ENCODE results near the gene HERPUD2. TPM values are rescaled to one million over a fixed set of nuclear protein-coding genes. Genes with fewer than 3 reads are reported as not detected.
"Not testable (repeated sequence)": the region's sequence is repeated elsewhere in the genome, so short reads cannot be mapped to it uniquely, and the experiment has no call there.

Gene HERPUD2
- total and polyA plus RNA-seq, 2 experiments from 2014 or later = 15.2 to 22.7 TPM

DNA sequence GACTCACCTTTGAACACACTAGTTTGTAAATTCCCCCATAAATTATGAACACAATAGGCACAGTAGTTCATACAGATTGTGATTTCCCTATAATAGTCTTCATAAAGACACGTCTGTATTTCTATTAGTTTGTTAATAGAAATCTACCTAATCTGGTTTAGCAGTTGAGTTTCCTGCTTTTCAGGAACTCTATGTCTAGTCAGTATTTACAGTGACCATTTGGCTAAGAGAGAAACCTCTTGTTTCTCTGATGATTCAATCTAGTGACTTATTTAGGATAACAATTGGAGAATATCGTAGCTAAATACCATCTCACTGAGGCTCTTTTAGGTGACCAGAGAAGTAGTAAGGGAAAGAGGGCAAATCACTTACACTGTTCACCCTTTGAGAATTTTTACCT, 5.9 kb upstream of the HERPUD2 start:
- Histone ChIP-seq H3K4me1 (ENCODE audit: insufficient read depth) (peaks cover 30% of the 10 kb centered on the region), H2AFZ (no peak overlapping the region), H3K9me3 (ENCODE audit: low read depth) (no peaks in the 10 kb centered on the region), H3F3A (ENCODE audit: insufficient read depth) (peaks cover 28% of the 10 kb centered on the region; the same call in 1 of the 2 replicates), H3K79me2 (ENCODE audit: insufficient read depth) (peaks cover 4% of the 10 kb centered on the region), H4K20me1 (ENCODE audit: insufficient read depth) (no peaks in the 10 kb centered on the region), H3K27ac (no peak overlapping the region), H3K4me2 (ENCODE audit: unreplicated experiment) (no peak overlapping the region), H3K9ac (no peak overlapping the region), H3K4me3 (no peak overlapping the region), H3K27me3 (replicated peaks; ENCODE audit: insufficient read depth) (no peaks in the 10 kb centered on the region), H3K9me2 (ENCODE audit: insufficient read depth) (no peaks in the 10 kb centered on the region), H3K36me3 (ENCODE audit: low read depth) (no peaks in the 10 kb centered on the region)
- in situ Hi-C loops (cut with MboI) = loop anchor here (25.0 kb wide), 1 partner anchor 611 kb away; no protein-coding TSS in a partner anchor
- no peak for TF ChIP-seq EZH2phosphoT487 (IDR thresholded peaks at IDR 0.05; ENCODE audit: insufficient read depth, low read depth)
- no peak for TF ChIP-seq EZH2 (IDR thresholded peaks at IDR 0.05; ENCODE audit: insufficient read depth, poor library complexity, severe bottlenecking)
- 83 to 86% methylated on average over 2 of the region's 2 CpGs for WGBS, 2 experiments (ENCODE audit: low coverage in 1 of 2, low lambda C conversion rate in 2 of 2, missing lambda C conversion rate in 2 of 2)
- no peak for DNase-seq

DNA sequence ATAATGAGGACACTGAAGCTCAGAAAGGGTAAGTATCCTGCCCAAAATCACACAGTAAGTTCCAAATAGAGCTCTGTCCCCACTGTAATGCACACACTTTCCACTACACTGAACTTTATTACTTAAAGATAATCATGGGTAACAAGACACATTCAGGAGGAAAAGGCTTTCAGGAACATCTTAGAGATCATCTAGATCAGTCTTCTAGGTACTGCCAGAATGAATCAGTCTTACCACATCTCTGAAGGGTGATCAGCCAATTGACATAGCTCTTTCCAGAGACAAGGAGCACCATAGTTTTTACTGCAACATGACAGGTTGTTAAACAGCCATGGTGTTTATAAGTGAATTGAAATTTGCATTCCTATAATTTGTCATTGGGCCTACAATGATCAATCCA, 5.4 kb upstream of the HERPUD2 start:
- Histone ChIP-seq H3F3A (ENCODE audit: insufficient read depth) (peaks cover 23% of the 10 kb centered on the region; the same call in 1 of the 2 replicates), H3K9me2 (ENCODE audit: insufficient read depth) (no peaks in the 10 kb centered on the region), H2AFZ (no peak overlapping the region), H3K4me2 (ENCODE audit: unreplicated experiment) (no peak overlapping the region), H3K9ac (no peak overlapping the region), H3K27ac (no peak overlapping the region), H3K9me3 (ENCODE audit: low read depth) (no peaks in the 10 kb centered on the region), H3K4me1 (ENCODE audit: insufficient read depth) (peaks cover 27% of the 10 kb centered on the region), H3K27me3 (replicated peaks; ENCODE audit: insufficient read depth) (no peaks in the 10 kb centered on the region), H3K4me3 (no peak overlapping the region), H3K79me2 (ENCODE audit: insufficient read depth) (peaks cover 9% of the 10 kb centered on the region), H4K20me1 (ENCODE audit: insufficient read depth) (no peaks in the 10 kb centered on the region), H3K36me3 (ENCODE audit: low read depth) (no peaks in the 10 kb centered on the region)
- TF ChIP-seq EZH2phosphoT487 (IDR thresholded peaks at IDR 0.05; ENCODE audit: insufficient read depth, low read depth) (no peak), EZH2 (IDR thresholded peaks at IDR 0.05; ENCODE audit: insufficient read depth, poor library complexity, severe bottlenecking) (no peak)
- DNase-seq = no peak
- in situ Hi-C loops (cut with MboI) = loop anchor here (25.0 kb wide), 1 partner anchor 612 kb away; no protein-coding TSS in a partner anchor

DNA sequence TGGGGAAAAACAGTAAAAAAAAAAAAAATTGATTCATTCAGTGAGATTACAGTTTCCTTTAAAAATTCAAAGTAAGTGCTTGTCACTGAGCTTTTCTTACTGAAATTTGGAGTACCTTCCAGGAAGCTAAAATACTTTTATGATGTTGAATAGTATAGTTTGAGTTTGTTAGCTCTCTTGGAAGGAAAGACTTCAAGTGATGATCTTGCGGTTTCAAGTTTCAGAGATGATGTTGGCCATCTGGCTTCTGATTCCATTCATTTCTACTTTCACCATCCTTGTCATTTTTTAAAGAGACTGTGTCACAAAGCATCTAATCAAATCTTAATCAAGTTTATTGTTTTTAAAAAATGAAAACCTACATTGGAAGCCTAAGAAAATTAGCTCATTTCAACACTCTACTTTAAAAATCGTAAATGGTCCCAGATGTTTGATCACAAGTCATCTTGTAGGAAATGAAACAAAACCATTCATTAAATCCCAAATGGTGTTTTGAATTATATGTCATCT, 4.9 kb upstream of the HERPUD2 start:
- no peak overlapping the region for H3K27ac ChIP-seq
- H3K9me2 ChIP-seq (ENCODE audit: insufficient read depth) = no peaks in the 10 kb centered on the region
- DNase-seq = no peak
- no peak overlapping the region for H2AFZ ChIP-seq
- H3K4me1 ChIP-seq (ENCODE audit: insufficient read depth) = peaks cover 27% of the 10 kb centered on the region
- H4K20me1 ChIP-seq (ENCODE audit: insufficient read depth) = no peaks in the 10 kb centered on the region
- H3K36me3 ChIP-seq (ENCODE audit: low read depth) = no peaks in the 10 kb centered on the region
- no peak overlapping the region for H3K4me2 ChIP-seq (ENCODE audit: unreplicated experiment)
- in situ Hi-C loops (cut with MboI) = loop anchor here (25.0 kb wide), 1 partner anchor 612 kb away; no protein-coding TSS in a partner anchor
- WGBS, 2 experiments (ENCODE audit: low coverage in 1 of 2, low lambda C conversion rate in 2 of 2, missing lambda C conversion rate in 2 of 2) = 12 to 20% methylated on average over 2 of the region's 2 CpGs
- no peak for TF ChIP-seq EZH2phosphoT487 (IDR thresholded peaks at IDR 0.05; ENCODE audit: insufficient read depth, low read depth)
- TF ChIP-seq EZH2 (IDR thresholded peaks at IDR 0.05; ENCODE audit: insufficient read depth, poor library complexity, severe bottlenecking) = no peak
- no peak overlapping the region for H3K4me3 ChIP-seq
- no peak overlapping the region for H3K9ac ChIP-seq
- peaks cover 23% of the 10 kb centered on the region; the same call in 1 of the 2 replicates for H3F3A ChIP-seq (ENCODE audit: insufficient read depth)
- no peaks in the 10 kb centered on the region for H3K9me3 ChIP-seq (ENCODE audit: low read depth)
- H3K27me3 ChIP-seq (replicated peaks; ENCODE audit: insufficient read depth) = no peaks in the 10 kb centered on the region
- H3K79me2 ChIP-seq (ENCODE audit: insufficient read depth) = peaks cover 11% of the 10 kb centered on the region

GRCh38 chr7:35698382-35698781, 3.4 kb upstream of the HERPUD2 start:
- H2AFZ ChIP-seq; H3K9ac ChIP-seq; in situ Hi-C loops (cut with MboI); H3K9me3 ChIP-seq (ENCODE audit: low read depth); H4K20me1 ChIP-seq (ENCODE audit: insufficient read depth); DNase-seq; H3K4me3 ChIP-seq; H3K27ac ChIP-seq; H3K9me2 ChIP-seq (ENCODE audit: insufficient read depth); H3K4me2 ChIP-seq (ENCODE audit: unreplicated experiment); H3K36me3 ChIP-seq (ENCODE audit: low read depth); H3K27me3 ChIP-seq (replicated peaks; ENCODE audit: insufficient read depth): not testable (repeated sequence)
- H3K79me2 ChIP-seq (ENCODE audit: insufficient read depth) = peaks cover 23% of the 10 kb centered on the region
- WGBS, 2 experiments (ENCODE audit: low coverage in 1 of 2, low lambda C conversion rate in 2 of 2, missing lambda C conversion rate in 2 of 2) = 76 to 79% methylated on average over 3 of the region's 3 CpGs
- peaks cover 23% of the 10 kb centered on the region; the same call in 1 of the 2 replicates for H3F3A ChIP-seq (ENCODE audit: insufficient read depth)
- peaks cover 32% of the 10 kb centered on the region for H3K4me1 ChIP-seq (ENCODE audit: insufficient read depth)
